GM12874 (cell line): ENCODE results near the gene ZNF577.

Experiments
- CTCF ChIP-seq: IDR thresholded peaks from 2 replicates; pipeline ENCODE4 v1.5.1; 2011; ENCODE audit warnings: low read depth, mild to moderate bottlenecking, control low read depth, low read length, moderate library complexity; ENCODE audit not compliant: insufficient read depth

ZNF577 gene

GRCh38 chr19:51916167-51916566 is 28.4 kb upstream of the ZNF577 start:
- no peak for TF ChIP-seq CTCF

- TF ChIP-seq CTCF: no peak
Measured at GRCh38 chr19:51915324-51915867, 27.6 kb upstream of the ZNF577 start.

GRCh38 chr19:51905206-51905605 is 17.5 kb upstream of the ZNF577 start:
- no peak for TF ChIP-seq CTCF

GRCh38 chr19:51904331-51905165 is 16.8 kb upstream of the ZNF577 start, which contains the start of gene ZNF649:
TSS of gene ZNF649 (minus strand) at chr19:51905017. CDS start at chr19:51900107, 4,910 bp downstream.
- TF ChIP-seq CTCF: no peak

GRCh38 chr19:51903192-51903591 is 15.4 kb upstream of the ZNF577 start:
- TF ChIP-seq CTCF: no peak

- TF ChIP-seq CTCF: no peak
Measured at GRCh38 chr19:51901860-51902259, 14.1 kb upstream of the ZNF577 start.

- TF ChIP-seq CTCF: no peak
Measured at GRCh38 chr19:51891193-51891747, 3.5 kb upstream of the ZNF577 start.
